Measurements from ENCODE around the gene LRFN2.

LRFN2 gene

GRCh38 chr6:40473026-40473425, 114.1 kb downstream of the LRFN2 start:
- Mint-ChIP-seq H3K27ac (no peak overlapping the region), H3K9me3 (ENCODE audit: low read depth) (no peaks in the 10 kb centered on the region), H3K27me3 (peaks cover 2% of the 10 kb centered on the region), H3K4me1 (ENCODE audit: low read depth) (no peaks in the 10 kb centered on the region), H3K4me3 (no peak overlapping the region), H3K36me3 (no peaks in the 10 kb centered on the region)

- Mint-ChIP-seq H3K36me3 (no peaks in the 10 kb centered on the region), H3K4me1 (ENCODE audit: low read depth) (no peaks in the 10 kb centered on the region), H3K27me3 (peaks cover 2% of the 10 kb centered on the region), H3K4me3 (no peak overlapping the region), H3K27ac (no peak overlapping the region), H3K9me3 (ENCODE audit: low read depth) (no peaks in the 10 kb centered on the region)
Measured at GRCh38 chr6:40472353-40472752, 114.8 kb downstream of the LRFN2 start.

GRCh38 chr6:40471243-40471642, 115.9 kb downstream of the LRFN2 start:
- no peaks in the 10 kb centered on the region for H3K36me3 Mint-ChIP-seq
- peaks cover 2% of the 10 kb centered on the region for H3K27me3 Mint-ChIP-seq
- no peaks in the 10 kb centered on the region for H3K9me3 Mint-ChIP-seq (ENCODE audit: low read depth)
- H3K4me1 Mint-ChIP-seq (ENCODE audit: low read depth): no peaks in the 10 kb centered on the region
- H3K27ac Mint-ChIP-seq: no peak overlapping the region
- H3K4me3 Mint-ChIP-seq: no peak overlapping the region

GRCh38 chr6:40469323-40469722, 117.8 kb downstream of the LRFN2 start:
- H3K36me3 Mint-ChIP-seq: no peaks in the 10 kb centered on the region
- H3K27ac Mint-ChIP-seq: no peak overlapping the region
- no peaks in the 10 kb centered on the region for H3K4me1 Mint-ChIP-seq (ENCODE audit: low read depth)
- no peak overlapping the region for H3K4me3 Mint-ChIP-seq
- H3K9me3 Mint-ChIP-seq (ENCODE audit: low read depth): no peaks in the 10 kb centered on the region
- H3K27me3 Mint-ChIP-seq: peaks cover 2% of the 10 kb centered on the region

GRCh38 chr6:40466986-40467539, 120.1 kb downstream of the LRFN2 start:
- no peaks in the 10 kb centered on the region for H3K4me1 Mint-ChIP-seq (ENCODE audit: low read depth)
- peaks cover 3% of the 10 kb centered on the region for H3K27me3 Mint-ChIP-seq
- H3K4me3 Mint-ChIP-seq: no peak overlapping the region
- no peaks in the 10 kb centered on the region for H3K36me3 Mint-ChIP-seq
- no peak overlapping the region for H3K27ac Mint-ChIP-seq
- no peaks in the 10 kb centered on the region for H3K9me3 Mint-ChIP-seq (ENCODE audit: low read depth)

- no peak overlapping the region for H3K4me3 Mint-ChIP-seq
- H3K27me3 Mint-ChIP-seq: peaks cover 3% of the 10 kb centered on the region
- no peak overlapping the region for H3K27ac Mint-ChIP-seq
- H3K9me3 Mint-ChIP-seq (ENCODE audit: low read depth): no peaks in the 10 kb centered on the region
- H3K4me1 Mint-ChIP-seq (ENCODE audit: low read depth): no peaks in the 10 kb centered on the region
- no peaks in the 10 kb centered on the region for H3K36me3 Mint-ChIP-seq
Measured at GRCh38 chr6:40461643-40462042, 125.5 kb downstream of the LRFN2 start.

GRCh38 chr6:40460380-40460779, 126.8 kb downstream of the LRFN2 start:
- Mint-ChIP-seq H3K4me3 (no peak overlapping the region), H3K4me1 (ENCODE audit: low read depth) (no peaks in the 10 kb centered on the region), H3K27ac (no peak overlapping the region), H3K36me3 (no peaks in the 10 kb centered on the region), H3K9me3 (ENCODE audit: low read depth) (no peaks in the 10 kb centered on the region), H3K27me3 (peaks cover 3% of the 10 kb centered on the region)

GRCh38 chr6:40457261-40457660, 129.9 kb downstream of the LRFN2 start:
- Mint-ChIP-seq H3K36me3 (no peaks in the 10 kb centered on the region), H3K4me1 (ENCODE audit: low read depth) (no peaks in the 10 kb centered on the region), H3K4me3 (no peak overlapping the region), H3K9me3 (ENCODE audit: low read depth) (no peaks in the 10 kb centered on the region), H3K27ac (no peak overlapping the region), H3K27me3 (no peaks in the 10 kb centered on the region)

- H3K36me3 Mint-ChIP-seq: no peaks in the 10 kb centered on the region
- no peaks in the 10 kb centered on the region for H3K9me3 Mint-ChIP-seq (ENCODE audit: low read depth)
- H3K4me3 Mint-ChIP-seq: no peak overlapping the region
- no peaks in the 10 kb centered on the region for H3K27me3 Mint-ChIP-seq
- H3K27ac Mint-ChIP-seq: no peak overlapping the region
- H3K4me1 Mint-ChIP-seq (ENCODE audit: low read depth): no peaks in the 10 kb centered on the region
Measured at GRCh38 chr6:40456390-40457013, 130.7 kb downstream of the LRFN2 start.

- no peaks in the 10 kb centered on the region for H3K36me3 Mint-ChIP-seq
- no peak overlapping the region for H3K27ac Mint-ChIP-seq
- no peaks in the 10 kb centered on the region for H3K27me3 Mint-ChIP-seq
- no peaks in the 10 kb centered on the region for H3K4me1 Mint-ChIP-seq (ENCODE audit: low read depth)
- H3K9me3 Mint-ChIP-seq (ENCODE audit: low read depth): no peaks in the 10 kb centered on the region
- H3K4me3 Mint-ChIP-seq: no peak overlapping the region
Measured at GRCh38 chr6:40455686-40456389, 131.3 kb downstream of the LRFN2 start.

- no peaks in the 10 kb centered on the region for H3K9me3 Mint-ChIP-seq (ENCODE audit: low read depth)
- H3K4me3 Mint-ChIP-seq: no peak overlapping the region
- no peaks in the 10 kb centered on the region for H3K36me3 Mint-ChIP-seq
- H3K27me3 Mint-ChIP-seq: peaks cover 2% of the 10 kb centered on the region
- no peak overlapping the region for H3K27ac Mint-ChIP-seq
- no peaks in the 10 kb centered on the region for H3K4me1 Mint-ChIP-seq (ENCODE audit: low read depth)
Measured at GRCh38 chr6:40450483-40450882, 136.7 kb downstream of the LRFN2 start.

GRCh38 chr6:40444811-40445210, 142.4 kb downstream of the LRFN2 start:
- Mint-ChIP-seq H3K4me3 (no peak overlapping the region), H3K36me3 (no peaks in the 10 kb centered on the region), H3K4me1 (ENCODE audit: low read depth) (no peaks in the 10 kb centered on the region), H3K27me3 (peaks cover 2% of the 10 kb centered on the region), H3K27ac (no peak overlapping the region), H3K9me3 (ENCODE audit: low read depth) (no peaks in the 10 kb centered on the region)

GRCh38 chr6:40444312-40444711, 142.9 kb downstream of the LRFN2 start:
- Mint-ChIP-seq H3K27me3 (peaks cover 2% of the 10 kb centered on the region), H3K4me1 (ENCODE audit: low read depth) (no peaks in the 10 kb centered on the region), H3K9me3 (ENCODE audit: low read depth) (no peaks in the 10 kb centered on the region), H3K4me3 (no peak overlapping the region), H3K27ac (no peak overlapping the region), H3K36me3 (no peaks in the 10 kb centered on the region)

- no peaks in the 10 kb centered on the region for H3K4me1 Mint-ChIP-seq (ENCODE audit: low read depth)
- H3K36me3 Mint-ChIP-seq: no peaks in the 10 kb centered on the region
- no peaks in the 10 kb centered on the region for H3K9me3 Mint-ChIP-seq (ENCODE audit: low read depth)
- H3K27me3 Mint-ChIP-seq: peaks cover 2% of the 10 kb centered on the region
- no peak overlapping the region for H3K4me3 Mint-ChIP-seq
- no peak overlapping the region for H3K27ac Mint-ChIP-seq
Measured at GRCh38 chr6:40443842-40444241, 143.3 kb downstream of the LRFN2 start.

GRCh38 chr6:40442591-40442990, 144.6 kb downstream of the LRFN2 start:
- Mint-ChIP-seq H3K36me3 (no peaks in the 10 kb centered on the region), H3K27me3 (peaks cover 2% of the 10 kb centered on the region), H3K4me1 (ENCODE audit: low read depth) (no peaks in the 10 kb centered on the region), H3K4me3 (no peak overlapping the region), H3K27ac (no peak overlapping the region), H3K9me3 (ENCODE audit: low read depth) (no peaks in the 10 kb centered on the region)

- Mint-ChIP-seq H3K4me1 (ENCODE audit: low read depth) (no peaks in the 10 kb centered on the region), H3K27me3 (no peaks in the 10 kb centered on the region), H3K4me3 (no peak overlapping the region), H3K27ac (no peak overlapping the region), H3K36me3 (no peaks in the 10 kb centered on the region), H3K9me3 (ENCODE audit: low read depth) (no peaks in the 10 kb centered on the region)
Measured at GRCh38 chr6:40441150-40441549, 146.0 kb downstream of the LRFN2 start.

Data from activated naive CD8-positive, alpha-beta T cell (primary cell).